ENCODE data around the gene MRPL38. TPM values are rescaled to one million over a fixed set of nuclear protein-coding genes. Genes with fewer than 3 reads are reported as not detected.

The MRPL38 gene
- total RNA-seq, 4 donors from 2014 or later: 40.6 to 117 (median 48.5) TPM

- H3K36me3 ChIP-seq: no peaks in the 10 kb centered on the region
- TF ChIP-seq EP300 (IDR thresholded peaks at IDR 0.05; ENCODE audit: low read depth) (no peak), POLR2A (IDR thresholded peaks at IDR 0.05) (no peak), POLR2AphosphoS5 (IDR thresholded peaks at IDR 0.05) (no peak), CTCF (IDR thresholded peaks at IDR 0.05) (no peak)
Observed at GRCh38 chr17:75909051-75909811, 4.5 kb upstream of the MRPL38 start.

GRCh38 chr17:75908201-75908600 lies 3.5 kb upstream of the MRPL38 start:
- no peaks in the 10 kb centered on the region for H3K9me3 ChIP-seq
- DNase-seq: peak; percentile 38
- 60% methylated on average over 6 of the region's 6 CpGs; no CpG with 5 or more reads in 1 of the 2 donors for WGBS, 2 donors (ENCODE audit: low coverage in 1 of 2)
- no peak overlapping the region for H3K27ac ChIP-seq
- TF ChIP-seq POLR2AphosphoS5 (IDR thresholded peaks at IDR 0.05): no peak
- TF ChIP-seq CTCF (IDR thresholded peaks at IDR 0.05): no peak
- TF ChIP-seq POLR2A (IDR thresholded peaks at IDR 0.05): no peak
- no peak for TF ChIP-seq EP300 (IDR thresholded peaks at IDR 0.05; ENCODE audit: low read depth)
- no peaks in the 10 kb centered on the region for H3K27me3 ChIP-seq
- intact Hi-C loops (cut with DNase I; ENCODE audit: low total_unique reads) (loop anchor here (5.0 kb wide), 1 partner anchor 94 kb away; the partner anchor contains the start of gene CDK3), in situ Hi-C loops (cut with MboI; ENCODE audit: low pct_ligation_motif_present in 1 of 4, low pct_unique_long_range_greater_than_20kb in 1 of 4, low sequenced_read_pairs in 3 of 4) (loop anchor here (5.0 to 25.0 kb wide), 4 partner anchors 87 to 279 kb away; partner anchors contain the start of gene CDK3 (in 1 of the 4))
- no peaks in the 10 kb centered on the region for H3K36me3 ChIP-seq
- peaks cover 10 to 19% (median 17%) of the 10 kb centered on the region in 4 donors for H3K4me1 ChIP-seq
- H3K4me3 ChIP-seq: no peak overlapping the region

More at GRCh38 chr17:75909051-75909811, 4.5 kb upstream of the MRPL38 start:
- Histone ChIP-seq H3K4me1 (peaks cover under 1 to 10% (median 7%) of the 10 kb centered on the region in 4 donors), H3K27ac (no peak overlapping the region), H3K4me3 (no peak overlapping the region), H3K27me3 (no peaks in the 10 kb centered on the region), H3K9me3 (no peaks in the 10 kb centered on the region)
- in situ Hi-C loops (cut with MboI; ENCODE audit: low pct_ligation_motif_present in 1 of 4, low pct_unique_long_range_greater_than_20kb in 1 of 4, low sequenced_read_pairs in 3 of 4) (loop anchor here (5.0 to 25.0 kb wide), 4 partner anchors 86 to 278 kb away; partner anchors contain the start of gene CDK3 (in 1 of the 4)), intact Hi-C loops (cut with DNase I; ENCODE audit: low total_unique reads) (loop anchor here (5.0 kb wide), 1 partner anchor 93 kb away; the partner anchor contains the start of gene CDK3)
- DNase-seq: no peak
- 63% methylated on average over 14 of the region's 14 CpGs; no CpG with 5 or more reads in 1 of the 2 donors for WGBS, 2 donors (ENCODE audit: low coverage in 1 of 2)

GRCh38 chr17:75906143-75906884 lies 1.6 kb upstream of the MRPL38 start:
- DNase-seq: no peak
- in situ Hi-C loops (cut with MboI; ENCODE audit: low pct_ligation_motif_present in 1 of 4, low pct_unique_long_range_greater_than_20kb in 1 of 4, low sequenced_read_pairs in 3 of 4): loop anchor here (5.0 to 25.0 kb wide), 4 partner anchors 88 to 281 kb away; partner anchors contain the start of gene CDK3 (in 1 of the 4)

More at GRCh38 chr17:75906143-75906884, 1.6 kb upstream of the MRPL38 start:
- H3K4me3 ChIP-seq: no peak overlapping the region
- no peaks in the 10 kb centered on the region for H3K9me3 ChIP-seq
- intact Hi-C loops (cut with DNase I; ENCODE audit: low total_unique reads): loop anchor here (5.0 kb wide), 1 partner anchor 96 kb away; the partner anchor contains the start of gene CDK3
- H3K27ac ChIP-seq: peak overlapping the region in 3 of 4 donors; percentile 92 to 94 (median 92)
- WGBS, 2 donors (ENCODE audit: low coverage in 1 of 2): 59 to 60% methylated on average over 7 to 10 of the region's 10 CpGs
- TF ChIP-seq CTCF (IDR thresholded peaks at IDR 0.05): no peak
- peaks cover 0 to 14% (median 0%) of the 10 kb centered on the region in 4 donors for H3K36me3 ChIP-seq
- peaks cover 11 to 19% (median 17%) of the 10 kb centered on the region in 4 donors for H3K4me1 ChIP-seq
- H3K27me3 ChIP-seq: no peaks in the 10 kb centered on the region
